ENCODE results near the gene EFHC1. TPM values are rescaled to one million over a fixed set of nuclear protein-coding genes. Genes with fewer than 3 reads are reported as not detected.

Gene EFHC1
- total RNA-seq, 4 donors from 2014 or later: 14.0 to 63.0 (median 27.6) TPM

DNA sequence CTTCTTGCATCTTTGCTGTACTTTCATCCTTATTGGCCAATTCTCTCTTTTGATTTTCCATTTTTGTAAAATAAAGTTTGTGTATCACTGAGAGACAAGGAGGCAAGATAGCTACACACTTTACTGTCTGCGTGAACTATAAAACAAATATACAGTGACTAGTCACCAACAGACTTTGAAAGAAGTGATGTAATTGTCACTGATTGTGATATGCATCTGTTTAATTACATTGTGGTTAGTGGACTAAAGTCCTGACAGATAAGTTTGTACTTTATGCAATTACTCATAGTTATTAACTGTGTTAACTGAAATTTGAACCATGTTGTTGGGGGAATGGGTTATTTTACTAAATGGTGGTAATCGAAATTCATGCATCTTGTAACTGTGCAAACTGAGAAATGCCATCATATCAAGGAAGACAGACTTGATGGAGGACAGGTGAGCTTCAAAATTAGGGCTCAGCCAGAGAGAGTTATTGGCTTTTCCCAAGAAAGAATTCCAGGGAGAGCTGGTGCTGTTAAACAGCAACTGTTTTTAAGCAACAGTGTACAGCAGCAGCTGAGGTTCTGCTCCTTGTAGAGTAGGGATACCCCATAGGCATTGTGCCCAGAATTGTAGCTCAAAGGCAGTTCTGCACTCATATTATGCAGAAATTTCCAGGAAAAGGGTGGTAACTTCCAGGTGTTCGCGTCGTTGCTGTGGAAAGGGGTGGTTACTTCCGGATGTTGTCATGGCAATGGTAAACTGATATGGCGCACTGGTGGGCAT is 62.9 kb downstream of the EFHC1 start:
- WGBS: 90% methylated on average over 7 of the region's 7 CpGs
- TF ChIP-seq, protein P1, sequence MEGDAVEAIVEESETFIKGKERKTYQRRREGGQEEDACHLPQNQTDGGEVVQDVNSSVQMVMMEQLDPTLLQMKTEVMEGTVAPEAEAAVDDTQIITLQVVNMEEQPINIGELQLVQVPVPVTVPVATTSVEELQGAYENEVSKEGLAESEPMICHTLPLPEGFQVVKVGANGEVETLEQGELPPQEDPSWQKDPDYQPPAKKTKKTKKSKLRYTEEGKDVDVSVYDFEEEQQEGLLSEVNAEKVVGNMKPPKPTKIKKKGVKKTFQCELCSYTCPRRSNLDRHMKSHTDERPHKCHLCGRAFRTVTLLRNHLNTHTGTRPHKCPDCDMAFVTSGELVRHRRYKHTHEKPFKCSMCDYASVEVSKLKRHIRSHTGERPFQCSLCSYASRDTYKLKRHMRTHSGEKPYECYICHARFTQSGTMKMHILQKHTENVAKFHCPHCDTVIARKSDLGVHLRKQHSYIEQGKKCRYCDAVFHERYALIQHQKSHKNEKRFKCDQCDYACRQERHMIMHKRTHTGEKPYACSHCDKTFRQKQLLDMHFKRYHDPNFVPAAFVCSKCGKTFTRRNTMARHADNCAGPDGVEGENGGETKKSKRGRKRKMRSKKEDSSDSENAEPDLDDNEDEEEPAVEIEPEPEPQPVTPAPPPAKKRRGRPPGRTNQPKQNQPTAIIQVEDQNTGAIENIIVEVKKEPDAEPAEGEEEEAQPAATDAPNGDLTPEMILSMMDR (IDR thresholded peaks at IDR 0.05): no peak
- TF ChIP-seq POLR2AphosphoS5 (IDR thresholded peaks at IDR 0.05) (no peak), POLR2A (IDR thresholded peaks at IDR 0.05) (no peak), EP300 (IDR thresholded peaks at IDR 0.05) (no peak)
- no peaks in the 10 kb centered on the region for H3K27me3 ChIP-seq

GRCh38 chr6:52483671-52484003 is 63.5 kb downstream of the EFHC1 start:
- H3K27ac ChIP-seq: no peak overlapping the region

More for the DNA sequence above, 62.9 kb downstream of the EFHC1 start:
- no peak for DNase-seq (ENCODE audit: low spot score in 2 of 2)
- Histone ChIP-seq H3K9me3 (no peaks in the 10 kb centered on the region), H3K27ac (no peak overlapping the region), H3K4me1 (no peaks in the 10 kb centered on the region), H3K36me3 (peaks cover 2% of the 10 kb centered on the region), H3K4me3 (no peak overlapping the region)

GRCh38 chr6:52489881-52490280 is 69.7 kb downstream of the EFHC1 start:
- Histone ChIP-seq H3K4me3 (no peak overlapping the region), H3K27ac (no peak overlapping the region), H3K36me3 (peaks cover 2% of the 10 kb centered on the region), H3K9me3 (no peaks in the 10 kb centered on the region), H3K4me1 (no peaks in the 10 kb centered on the region), H3K27me3 (no peaks in the 10 kb centered on the region)
- TF ChIP-seq, protein P1 (IDR thresholded peaks at IDR 0.05): no peak
- TF ChIP-seq EP300 (IDR thresholded peaks at IDR 0.05) (no peak), POLR2AphosphoS5 (IDR thresholded peaks at IDR 0.05) (no peak), POLR2A (IDR thresholded peaks at IDR 0.05) (no peak)
- 87% methylated on average over 5 of the region's 5 CpGs for WGBS
- DNase-seq (ENCODE audit: low spot score in 2 of 2): no peak

More at GRCh38 chr6:52483671-52484003, 63.5 kb downstream of the EFHC1 start:
- DNase-seq (ENCODE audit: low spot score in 2 of 2): no peak
- WGBS: 84% methylated on average over 3 of the region's 3 CpGs
- TF ChIP-seq, protein P1 (IDR thresholded peaks at IDR 0.05): no peak
- TF ChIP-seq POLR2AphosphoS5 (IDR thresholded peaks at IDR 0.05): no peak
- TF ChIP-seq POLR2A (IDR thresholded peaks at IDR 0.05): no peak
- TF ChIP-seq EP300 (IDR thresholded peaks at IDR 0.05): no peak
- no peaks in the 10 kb centered on the region for H3K27me3 ChIP-seq
- H3K4me1 ChIP-seq: no peaks in the 10 kb centered on the region
- H3K36me3 ChIP-seq: peaks cover 2% of the 10 kb centered on the region
- no peak overlapping the region for H3K4me3 ChIP-seq
- no peaks in the 10 kb centered on the region for H3K9me3 ChIP-seq

DNA sequence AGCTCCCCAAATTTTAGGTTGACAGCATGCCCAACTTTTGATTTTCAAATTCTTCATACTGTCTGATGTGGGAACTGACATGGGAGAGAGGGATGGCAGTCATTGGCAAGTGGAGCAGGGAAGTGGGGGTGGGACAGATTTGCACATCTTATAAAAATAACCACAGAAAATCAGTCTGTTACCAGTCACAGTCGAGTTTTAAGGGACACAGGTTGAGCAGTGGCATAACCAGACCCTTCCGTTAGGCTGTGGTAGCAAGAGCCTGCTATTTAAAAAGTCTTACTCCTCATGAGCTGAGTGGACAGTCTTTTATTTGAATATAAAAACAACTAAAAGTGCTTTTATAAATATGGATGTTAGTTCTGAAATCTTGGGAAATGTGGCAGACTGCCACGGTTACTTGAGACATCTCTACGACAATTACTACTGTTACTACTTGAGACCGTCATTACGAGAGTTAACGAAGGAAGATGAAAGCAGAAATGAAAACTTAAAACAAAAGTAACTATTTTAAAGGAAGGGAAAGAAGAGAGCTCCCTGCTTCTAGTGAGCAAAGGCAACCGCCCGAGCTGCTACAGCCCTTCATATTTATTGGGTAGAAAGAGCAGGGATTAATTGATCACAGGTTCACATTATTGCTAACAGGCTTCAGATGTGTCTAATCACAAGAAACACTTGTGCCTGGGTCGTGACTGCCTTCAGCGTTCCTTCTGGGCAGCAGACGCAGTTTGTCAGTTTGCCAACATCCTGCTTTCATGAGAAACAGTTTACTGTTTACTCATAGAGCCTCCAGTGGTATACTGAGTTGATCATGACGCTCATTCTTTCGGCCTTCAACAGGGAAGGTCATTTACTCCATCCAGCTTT is 71.3 kb downstream of the EFHC1 start:
- H3K27ac ChIP-seq: peak overlapping the region; percentile 54
- TF ChIP-seq POLR2A (IDR thresholded peaks at IDR 0.05) (no peak), POLR2AphosphoS5 (IDR thresholded peaks at IDR 0.05) (no peak), EP300 (IDR thresholded peaks at IDR 0.05) (no peak)
- TF ChIP-seq, protein P1 (IDR thresholded peaks at IDR 0.05): no peak
- WGBS: 67% methylated on average over 14 of the region's 14 CpGs
- peaks cover 2% of the 10 kb centered on the region for H3K36me3 ChIP-seq
- no peaks in the 10 kb centered on the region for H3K9me3 ChIP-seq
- peak overlapping the region; percentile 27 for H3K4me3 ChIP-seq
- no peaks in the 10 kb centered on the region for H3K4me1 ChIP-seq
- no peak for DNase-seq (ENCODE audit: low spot score in 2 of 2)
- no peaks in the 10 kb centered on the region for H3K27me3 ChIP-seq

- no peak for TF ChIP-seq EP300 (IDR thresholded peaks at IDR 0.05)
- TF ChIP-seq POLR2A (IDR thresholded peaks at IDR 0.05): no peak
- TF ChIP-seq POLR2AphosphoS5 (IDR thresholded peaks at IDR 0.05): no peak
- TF ChIP-seq, protein P1 (IDR thresholded peaks at IDR 0.05): no peak
- no peaks in the 10 kb centered on the region for H3K27me3 ChIP-seq
- H3K4me1 ChIP-seq: no peaks in the 10 kb centered on the region
- H3K9me3 ChIP-seq: no peaks in the 10 kb centered on the region
- H3K27ac ChIP-seq: no peak overlapping the region
- H3K4me3 ChIP-seq: no peak overlapping the region
- 46% methylated on average over 3 of the region's 3 CpGs for WGBS
- no peaks in the 10 kb centered on the region for H3K36me3 ChIP-seq
- no peak for DNase-seq (ENCODE audit: low spot score in 2 of 2)
These were observed 73.5 kb downstream of the EFHC1 start for GRCh38 chr6:52493669-52494068.
